DMS79 treated with DMSO at 0.1 percent for 48 hours (cell line): ENCODE data around the gene CAMTA1.

ENCODE experiments used
- DNase-seq: peaks from one replicate; lab custom pipeline; 2025; lab: John Stamatoyannopoulos, UW

CAMTA1 gene

DNA sequence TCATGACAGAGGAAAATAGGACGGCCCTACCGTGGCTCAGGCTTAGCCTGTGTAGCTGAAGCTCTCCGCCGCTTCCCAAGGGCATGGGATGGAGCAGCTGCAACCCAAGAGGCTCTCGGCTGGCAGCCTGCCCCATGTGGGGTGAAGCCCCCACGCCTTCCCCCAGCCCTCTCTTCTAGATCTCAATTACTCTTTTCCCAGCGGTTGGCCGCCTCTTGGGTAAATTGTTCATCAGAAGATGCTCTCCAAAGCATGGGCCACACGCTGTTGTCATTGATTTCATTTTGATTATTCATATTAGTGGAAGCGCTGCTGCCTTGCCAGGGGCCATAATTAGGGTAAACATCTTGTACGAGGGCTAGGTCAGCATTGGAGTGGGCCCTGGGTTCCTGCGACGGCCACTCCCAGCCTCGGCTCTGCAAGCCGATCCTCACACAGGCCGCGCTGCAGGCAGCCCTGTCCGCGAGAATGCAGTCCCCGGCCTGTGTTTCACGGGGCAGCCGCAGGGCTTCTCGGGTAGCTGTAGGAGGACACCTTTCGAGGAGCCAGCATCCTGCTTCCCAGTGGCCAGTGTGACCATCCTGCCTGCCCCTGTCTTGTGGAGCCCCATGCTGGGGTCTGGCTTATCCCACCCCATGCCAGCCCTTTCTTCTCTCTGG, 871.4 kb downstream of the CAMTA1 start:
- DNase-seq: peak; percentile 69

- DNase-seq: no peak
These were observed 872.2 kb downstream of the CAMTA1 start for GRCh38 chr1:7657287-7658016.

GRCh38 chr1:7658099-7658498, 872.8 kb downstream of the CAMTA1 start:
- no peak for DNase-seq

- no peak for DNase-seq
These were observed 874.3 kb downstream of the CAMTA1 start for GRCh38 chr1:7659514-7659913.

DNA sequence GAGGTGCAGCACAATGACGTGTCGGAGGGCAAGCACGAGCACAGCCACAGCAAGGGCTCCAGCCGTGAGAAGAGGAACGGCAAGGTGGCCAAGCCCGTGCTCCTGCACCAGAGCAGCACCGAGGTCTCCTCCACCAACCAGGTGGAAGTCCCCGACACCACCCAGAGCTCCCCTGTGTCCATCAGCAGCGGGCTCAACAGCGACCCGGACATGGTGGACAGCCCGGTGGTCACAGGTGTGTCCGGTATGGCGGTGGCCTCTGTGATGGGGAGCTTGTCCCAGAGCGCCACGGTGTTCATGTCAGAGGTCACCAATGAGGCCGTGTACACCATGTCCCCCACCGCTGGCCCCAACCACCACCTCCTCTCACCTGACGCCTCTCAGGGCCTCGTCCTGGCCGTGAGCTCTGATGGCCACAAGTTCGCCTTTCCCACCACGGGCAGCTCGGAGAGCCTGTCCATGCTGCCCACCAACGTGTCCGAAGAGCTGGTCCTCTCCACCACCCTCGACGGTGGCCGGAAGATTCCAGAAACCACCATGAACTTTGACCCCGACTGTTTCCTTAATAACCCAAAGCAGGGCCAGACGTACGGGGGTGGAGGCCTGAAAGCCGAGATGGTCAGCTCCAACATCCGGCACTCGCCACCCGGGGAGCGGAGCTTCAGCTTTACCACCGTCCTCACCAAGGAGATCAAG, 878.3 kb downstream of the CAMTA1 start:
- no peak for DNase-seq

- DNase-seq: no peak
These were observed 879.1 kb downstream of the CAMTA1 start for GRCh38 chr1:7664147-7664892.

DNA sequence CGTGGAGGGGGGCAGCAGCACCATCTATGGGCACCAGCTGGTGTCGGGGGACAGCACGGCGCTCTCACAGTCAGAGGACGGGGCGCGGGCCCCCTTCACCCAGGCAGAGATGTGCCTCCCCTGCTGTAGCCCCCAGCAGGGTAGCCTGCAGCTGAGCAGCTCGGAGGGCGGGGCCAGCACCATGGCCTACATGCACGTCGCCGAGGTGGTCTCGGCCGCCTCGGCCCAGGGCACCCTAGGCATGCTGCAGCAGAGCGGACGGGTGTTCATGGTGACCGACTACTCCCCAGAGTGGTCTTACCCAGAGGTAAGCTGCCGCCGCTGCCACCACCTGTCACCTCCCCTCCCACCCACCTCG, 879.6 kb downstream of the CAMTA1 start:
- no peak for DNase-seq

- DNase-seq: no peak
These were observed 881.0 kb downstream of the CAMTA1 start for GRCh38 chr1:7666249-7666648.

GRCh38 chr1:7667159-7667558, 881.9 kb downstream of the CAMTA1 start:
- DNase-seq: no peak

DNA sequence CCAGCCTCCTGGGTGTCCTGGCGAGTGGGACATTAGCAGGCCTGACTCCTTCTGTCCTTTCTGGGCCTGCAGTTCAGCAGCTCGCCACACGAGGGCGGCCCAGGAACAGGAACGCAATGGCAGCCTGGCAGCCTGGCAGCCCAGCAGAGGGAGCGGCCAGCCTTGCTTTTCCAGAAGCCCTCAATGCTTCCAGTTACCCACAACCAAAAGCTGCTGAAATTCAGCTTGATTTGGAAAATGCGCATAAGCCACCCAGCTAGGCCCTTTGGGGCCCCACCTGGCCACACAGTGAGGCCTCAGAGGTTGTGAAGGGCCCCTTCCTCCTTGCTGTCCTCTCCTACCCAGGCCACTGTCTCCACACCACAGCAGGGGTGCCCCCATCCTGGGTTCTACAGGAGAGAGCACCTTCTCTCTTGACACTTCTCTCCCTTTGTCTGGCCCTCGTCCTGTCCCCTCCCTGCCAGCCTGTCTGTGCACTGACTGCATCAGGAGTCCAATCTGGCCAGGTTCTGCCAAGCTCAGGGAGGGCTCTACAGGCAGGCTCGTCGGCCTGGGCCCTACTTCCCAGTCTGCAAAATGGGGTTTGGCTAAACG, 882.5 kb downstream of the CAMTA1 start:
- DNase-seq: peak; percentile 82

- DNase-seq: peak; percentile 39
These were observed 884.5 kb downstream of the CAMTA1 start for GRCh38 chr1:7669559-7670311.

DNA sequence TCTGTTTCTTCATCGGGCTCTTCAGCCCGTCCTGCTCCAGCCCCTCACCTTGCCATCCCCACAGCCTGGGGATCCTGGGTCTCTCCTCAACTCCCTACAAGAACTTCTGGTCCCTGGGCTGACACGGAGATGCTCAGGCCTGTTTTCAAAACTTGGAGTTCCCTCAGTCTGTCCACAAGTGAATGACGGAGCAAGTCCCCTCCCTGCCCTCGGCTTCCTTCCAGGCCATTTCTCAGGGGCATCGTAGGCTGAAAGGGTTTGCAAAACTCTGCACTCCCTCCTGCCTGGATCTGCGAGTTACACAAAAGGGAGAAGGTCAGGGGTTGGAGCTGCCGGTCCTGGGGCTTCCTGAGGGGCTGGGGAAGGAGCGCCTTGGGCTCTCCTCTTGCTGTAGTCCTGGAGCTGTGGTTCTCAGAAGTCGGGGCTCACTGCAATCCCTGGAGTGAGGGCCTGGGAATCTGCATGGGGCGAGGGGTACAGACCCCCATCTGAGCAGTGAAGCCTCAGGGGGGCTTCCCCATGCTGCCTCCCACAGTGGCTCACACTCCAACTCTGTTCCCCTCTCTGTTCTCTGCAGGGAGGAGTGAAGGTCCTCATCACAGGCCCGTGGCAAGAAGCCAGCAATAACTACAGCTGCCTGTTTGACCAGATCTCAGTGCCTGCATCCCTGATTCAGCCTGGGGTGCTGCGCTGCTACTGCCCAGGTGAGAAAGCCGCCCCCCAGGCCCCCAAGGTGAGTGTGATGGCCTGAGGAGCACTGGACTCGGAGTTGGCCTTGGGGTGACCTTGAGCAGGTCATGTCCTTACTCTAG, 885.3 kb downstream of the CAMTA1 start:
- no peak for DNase-seq

DNA sequence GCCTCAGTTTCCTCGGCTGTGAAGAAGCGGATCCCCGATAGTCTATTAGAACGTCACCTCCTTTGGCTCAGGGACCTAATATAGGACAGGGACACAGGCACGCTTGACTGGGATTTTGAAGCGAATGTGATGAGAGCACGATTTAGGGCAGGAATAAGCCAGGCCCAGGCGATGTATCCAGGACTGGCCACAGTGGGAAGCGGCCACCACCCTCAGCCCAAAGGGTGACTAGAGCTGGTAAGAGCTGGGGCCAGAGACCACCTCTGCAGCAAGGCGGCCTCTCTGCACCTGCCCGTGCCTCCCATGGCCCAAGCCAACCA, 885.9 kb downstream of the CAMTA1 start:
- DNase-seq: no peak

DNA sequence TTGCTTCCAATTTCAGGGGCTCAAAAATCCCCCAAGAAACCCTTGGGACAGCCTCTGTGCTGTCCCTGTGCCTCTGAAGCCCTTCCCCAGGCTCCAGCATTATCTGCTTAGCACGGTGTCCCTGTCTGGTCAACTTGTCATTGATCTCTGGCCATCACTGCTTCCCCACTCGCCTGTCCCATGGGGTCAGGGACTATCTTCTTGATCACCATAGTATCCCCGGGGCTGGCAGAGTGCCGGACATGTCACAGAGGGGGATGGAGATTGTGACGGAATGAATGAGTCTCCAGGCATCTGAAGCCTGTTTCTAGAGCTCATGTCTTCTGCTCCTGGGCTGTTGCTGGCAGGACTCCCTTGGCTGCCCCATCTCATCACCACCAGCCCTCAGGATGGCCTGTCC, 886.4 kb downstream of the CAMTA1 start:
- no peak for DNase-seq

- no peak for DNase-seq
These were observed 887.6 kb downstream of the CAMTA1 start for GRCh38 chr1:7672864-7673263.

GRCh38 chr1:7674972-7675371, 889.7 kb downstream of the CAMTA1 start:
- no peak for DNase-seq

- no peak for DNase-seq
These were observed 890.4 kb downstream of the CAMTA1 start for GRCh38 chr1:7675431-7676273.

- no peak for DNase-seq
These were observed 891.2 kb downstream of the CAMTA1 start for GRCh38 chr1:7676274-7676945.

- no peak for DNase-seq
These were observed 891.9 kb downstream of the CAMTA1 start for GRCh38 chr1:7677111-7677510.
